ENCODE data around the gene CDKN1B. TPM values are rescaled to one million over a fixed set of nuclear protein-coding genes. Genes with fewer than 3 reads are reported as not detected.

Gene CDKN1B
- total RNA-seq, 1 experiment from 2014 or later: 33.1 TPM

DNA sequence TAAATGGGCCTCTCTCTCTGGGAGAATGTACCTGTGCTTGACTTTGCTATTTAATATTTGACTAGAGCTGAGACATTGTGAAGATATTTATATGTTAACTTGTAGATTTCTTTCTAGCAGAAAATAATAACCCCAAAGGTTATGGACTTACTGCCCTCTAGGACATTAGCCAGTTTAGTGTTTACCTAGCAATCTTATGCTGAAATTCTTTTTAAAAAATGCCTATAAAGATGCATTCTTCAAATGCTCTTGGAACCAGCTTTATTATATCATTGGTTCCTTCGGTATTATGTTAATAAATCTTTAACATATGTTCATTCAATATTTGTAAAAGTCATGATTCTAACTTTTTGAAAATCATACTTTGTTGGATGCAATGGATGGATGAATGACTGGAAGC, 49.2 kb upstream of the CDKN1B start:
- ChIA-PET CTCF (interaction anchor here (2.1 kb wide), 1 partner anchor 12 kb away, joined by 5 read pairs; no protein-coding TSS in a partner anchor), POLR2A (no interaction called here)

DNA sequence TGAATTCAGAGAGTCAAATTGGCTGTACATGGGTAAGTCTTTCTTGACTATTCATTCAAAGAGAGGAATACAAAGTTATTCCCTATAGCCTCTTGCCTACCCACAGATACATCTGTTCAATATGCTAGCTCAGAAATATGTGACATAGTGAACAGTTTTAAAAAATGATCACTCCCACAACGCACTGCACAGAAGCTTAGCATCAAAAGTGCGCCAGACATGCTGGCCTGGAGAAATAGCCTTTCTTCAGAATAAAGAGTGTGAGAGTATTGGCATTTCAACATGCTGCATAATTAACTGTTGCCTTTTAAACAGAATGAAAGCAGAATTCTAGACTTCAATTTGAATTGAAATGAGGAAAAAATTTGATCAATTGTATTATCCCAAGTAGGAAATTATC, 48.1 kb upstream of the CDKN1B start:
- BruUV-seq (replicated peaks): no TSS peak
- H3K9ac ChIP-seq (ENCODE audit: low read length): no peak overlapping the region
- H3K27ac ChIP-seq (ENCODE audit: low read depth, low read length): no peak overlapping the region
- no peaks in the 10 kb centered on the region for H3K9me3 ChIP-seq (ENCODE audit: control insufficient read depth in 1 of 2, insufficient read depth in 1 of 2, low read depth in 1 of 2, low read length in 2 of 2)
- no peaks in the 10 kb centered on the region for H3K36me3 ChIP-seq (ENCODE audit: control insufficient read depth in 1 of 2, insufficient read depth in 2 of 2, low read length in 2 of 2)
- no peaks in the 10 kb centered on the region for H3K9me2 ChIP-seq (ENCODE audit: insufficient read depth)
- H3K79me2 ChIP-seq (ENCODE audit: insufficient read depth, low read length): no peaks in the 10 kb centered on the region
- no peak for ATAC-seq
- no peak overlapping the region for H3K4me3 ChIP-seq (replicated peaks in 1 of 2; ENCODE audit: low read depth in 1 of 2, low read length in 2 of 2)
- DNase-seq (ENCODE audit: low read depth, low spot score): no peak
- H3K27me3 ChIP-seq (ENCODE audit: insufficient read depth, low read length): no peaks in the 10 kb centered on the region
- H2AFZ ChIP-seq (ENCODE audit: low read depth, low read length, poor library complexity, severe bottlenecking): no peak overlapping the region
- no peaks in the 10 kb centered on the region for H4K20me1 ChIP-seq (ENCODE audit: insufficient read depth)
- H3K4me1 ChIP-seq (ENCODE audit: control insufficient read depth in 1 of 2, insufficient read depth in 2 of 2, low read length in 2 of 2): peaks cover 2 to 18% of the 10 kb centered on the region in 2 experiments; a peak in 3 of 4 replicates
- intact Hi-C loops (cut with micrococcal nuclease): no loop called here
- ChIA-PET RAD21 (ENCODE audit: low non-redundant PET in 1 of 2, low total read pairs in 2 of 2, uncharacterized antibody in 2 of 2, unreplicated experiment in 2 of 2) (no interaction called here), CTCF (no interaction called here), POLR2A (no interaction called here)
- no peak overlapping the region for H3K4me2 ChIP-seq (ENCODE audit: low read length)
- TF ChIP-seq RAD21 (IDR thresholded peaks at IDR 0.05; ENCODE audit: low read depth): no peak
- no peak for TF ChIP-seq ELF1 (IDR thresholded peaks at IDR 0.05; ENCODE audit: borderline replicate concordance, low read depth)
- TF ChIP-seq, protein P1, sequence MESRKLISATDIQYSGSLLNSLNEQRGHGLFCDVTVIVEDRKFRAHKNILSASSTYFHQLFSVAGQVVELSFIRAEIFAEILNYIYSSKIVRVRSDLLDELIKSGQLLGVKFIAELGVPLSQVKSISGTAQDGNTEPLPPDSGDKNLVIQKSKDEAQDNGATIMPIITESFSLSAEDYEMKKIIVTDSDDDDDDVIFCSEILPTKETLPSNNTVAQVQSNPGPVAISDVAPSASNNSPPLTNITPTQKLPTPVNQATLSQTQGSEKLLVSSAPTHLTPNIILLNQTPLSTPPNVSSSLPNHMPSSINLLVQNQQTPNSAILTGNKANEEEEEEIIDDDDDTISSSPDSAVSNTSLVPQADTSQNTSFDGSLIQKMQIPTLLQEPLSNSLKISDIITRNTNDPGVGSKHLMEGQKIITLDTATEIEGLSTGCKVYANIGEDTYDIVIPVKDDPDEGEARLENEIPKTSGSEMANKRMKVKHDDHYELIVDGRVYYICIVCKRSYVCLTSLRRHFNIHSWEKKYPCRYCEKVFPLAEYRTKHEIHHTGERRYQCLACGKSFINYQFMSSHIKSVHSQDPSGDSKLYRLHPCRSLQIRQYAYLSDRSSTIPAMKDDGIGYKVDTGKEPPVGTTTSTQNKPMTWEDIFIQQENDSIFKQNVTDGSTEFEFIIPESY (IDR thresholded peaks at IDR 0.05; ENCODE audit: extremely low read depth, insufficient replicate concordance, low read length): no peak
- no peak for TF ChIP-seq ZFX (IDR thresholded peaks at IDR 0.05)
- TF ChIP-seq, protein P2, sequence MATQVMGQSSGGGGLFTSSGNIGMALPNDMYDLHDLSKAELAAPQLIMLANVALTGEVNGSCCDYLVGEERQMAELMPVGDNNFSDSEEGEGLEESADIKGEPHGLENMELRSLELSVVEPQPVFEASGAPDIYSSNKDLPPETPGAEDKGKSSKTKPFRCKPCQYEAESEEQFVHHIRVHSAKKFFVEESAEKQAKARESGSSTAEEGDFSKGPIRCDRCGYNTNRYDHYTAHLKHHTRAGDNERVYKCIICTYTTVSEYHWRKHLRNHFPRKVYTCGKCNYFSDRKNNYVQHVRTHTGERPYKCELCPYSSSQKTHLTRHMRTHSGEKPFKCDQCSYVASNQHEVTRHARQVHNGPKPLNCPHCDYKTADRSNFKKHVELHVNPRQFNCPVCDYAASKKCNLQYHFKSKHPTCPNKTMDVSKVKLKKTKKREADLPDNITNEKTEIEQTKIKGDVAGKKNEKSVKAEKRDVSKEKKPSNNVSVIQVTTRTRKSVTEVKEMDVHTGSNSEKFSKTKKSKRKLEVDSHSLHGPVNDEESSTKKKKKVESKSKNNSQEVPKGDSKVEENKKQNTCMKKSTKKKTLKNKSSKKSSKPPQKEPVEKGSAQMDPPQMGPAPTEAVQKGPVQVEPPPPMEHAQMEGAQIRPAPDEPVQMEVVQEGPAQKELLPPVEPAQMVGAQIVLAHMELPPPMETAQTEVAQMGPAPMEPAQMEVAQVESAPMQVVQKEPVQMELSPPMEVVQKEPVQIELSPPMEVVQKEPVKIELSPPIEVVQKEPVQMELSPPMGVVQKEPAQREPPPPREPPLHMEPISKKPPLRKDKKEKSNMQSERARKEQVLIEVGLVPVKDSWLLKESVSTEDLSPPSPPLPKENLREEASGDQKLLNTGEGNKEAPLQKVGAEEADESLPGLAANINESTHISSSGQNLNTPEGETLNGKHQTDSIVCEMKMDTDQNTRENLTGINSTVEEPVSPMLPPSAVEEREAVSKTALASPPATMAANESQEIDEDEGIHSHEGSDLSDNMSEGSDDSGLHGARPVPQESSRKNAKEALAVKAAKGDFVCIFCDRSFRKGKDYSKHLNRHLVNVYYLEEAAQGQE (IDR thresholded peaks at IDR 0.05; ENCODE audit: low read depth): no peak
- TF ChIP-seq POLR2AphosphoS5 (IDR thresholded peaks at IDR 0.05; ENCODE audit: low read depth, low read length): no peak

More for the DNA sequence above, 49.2 kb upstream of the CDKN1B start:
- RAD21 ChIA-PET (ENCODE audit: low non-redundant PET in 1 of 2, low total read pairs in 2 of 2, uncharacterized antibody in 2 of 2, unreplicated experiment in 2 of 2): no interaction called here
- DNase-seq (ENCODE audit: low read depth, low spot score) (no peak), ATAC-seq (no peak)
- TF ChIP-seq RAD21 (IDR thresholded peaks at IDR 0.05; ENCODE audit: low read depth) (no peak), SP1 (IDR thresholded peaks at IDR 0.05; ENCODE audit: low read depth) (no peak), JUND (IDR thresholded peaks at IDR 0.05) (no peak), TCF7L2 (IDR thresholded peaks at IDR 0.05; ENCODE audit: borderline replicate concordance, extremely low read depth, insufficient read depth, insufficient read length) (no peak), EZH2 (IDR thresholded peaks at IDR 0.05) (no peak), EZH2phosphoT487 (IDR thresholded peaks at IDR 0.05; ENCODE audit: borderline replicate concordance) (no peak), YY1 (IDR thresholded peaks at IDR 0.05; ENCODE audit: extremely low read depth, insufficient replicate concordance, low read depth, low read length) (no peak), EGR1 (IDR thresholded peaks at IDR 0.05; ENCODE audit: low read depth) (no peak)
- TF ChIP-seq, protein P3, sequence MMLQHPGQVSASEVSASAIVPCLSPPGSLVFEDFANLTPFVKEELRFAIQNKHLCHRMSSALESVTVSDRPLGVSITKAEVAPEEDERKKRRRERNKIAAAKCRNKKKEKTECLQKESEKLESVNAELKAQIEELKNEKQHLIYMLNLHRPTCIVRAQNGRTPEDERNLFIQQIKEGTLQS (IDR thresholded peaks at IDR 0.05): no peak
- TF ChIP-seq, protein P4, sequence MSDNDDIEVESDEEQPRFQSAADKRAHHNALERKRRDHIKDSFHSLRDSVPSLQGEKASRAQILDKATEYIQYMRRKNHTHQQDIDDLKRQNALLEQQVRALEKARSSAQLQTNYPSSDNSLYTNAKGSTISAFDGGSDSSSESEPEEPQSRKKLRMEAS (IDR thresholded peaks at IDR 0.05): no peak
- H3K9ac ChIP-seq (ENCODE audit: low read length): no peak overlapping the region
- peaks cover 2 to 13% of the 10 kb centered on the region in 2 experiments; a peak in 3 of 4 replicates for H3K4me1 ChIP-seq (ENCODE audit: control insufficient read depth in 1 of 2, insufficient read depth in 2 of 2, low read length in 2 of 2)
- no peaks in the 10 kb centered on the region for H3K27me3 ChIP-seq (ENCODE audit: insufficient read depth, low read length)
- H3K27ac ChIP-seq (ENCODE audit: low read depth, low read length): no peak overlapping the region
- no peaks in the 10 kb centered on the region for H3K9me2 ChIP-seq (ENCODE audit: insufficient read depth)
- no peaks in the 10 kb centered on the region for H3K9me3 ChIP-seq (ENCODE audit: control insufficient read depth in 1 of 2, insufficient read depth in 1 of 2, low read depth in 1 of 2, low read length in 2 of 2)
- no peaks in the 10 kb centered on the region for H3K79me2 ChIP-seq (ENCODE audit: insufficient read depth, low read length)
- H3K4me2 ChIP-seq (ENCODE audit: low read length): no peak overlapping the region
- H3K4me3 ChIP-seq (replicated peaks in 1 of 2; ENCODE audit: low read depth in 1 of 2, low read length in 2 of 2): no peak overlapping the region
- H2AFZ ChIP-seq (ENCODE audit: low read depth, low read length, poor library complexity, severe bottlenecking): no peak overlapping the region
- BruUV-seq (replicated peaks): no TSS peak
- H4K20me1 ChIP-seq (ENCODE audit: insufficient read depth): no peaks in the 10 kb centered on the region
- no peaks in the 10 kb centered on the region for H3K36me3 ChIP-seq (ENCODE audit: control insufficient read depth in 1 of 2, insufficient read depth in 2 of 2, low read length in 2 of 2)
- intact Hi-C loops (cut with micrococcal nuclease): no loop called here
